ENCODE measurements around the gene SLC6A12.

GRCh38 chr12:174596-174995 is 39.4 kb downstream of the SLC6A12 start:
- TF ChIP-seq EZH2 (IDR thresholded peaks at IDR 0.05; ENCODE audit: low read length, unreplicated experiment) (no peak), CTCF (conservative IDR thresholded peaks at IDR 0.05; ENCODE audit: low read depth, low read length) (no peak)
